Astrocyte of the cerebellum (primary cell): Measurements from ENCODE around the gene ELMO3.

Experiments
- DNase-seq: peaks from one replicate; pipeline ENCODE4 v3.0.0-alpha.2; 2011; ENCODE audit warnings: low read depth
- H3K4me3 ChIP-seq: 2 replicates; pipeline ENCODE4 v1.5.1; 2011; ENCODE audit warnings: mild to moderate bottlenecking, low read depth, low read length, moderate library complexity
- in situ Hi-C: cut with HindIII; loops from 2 replicates; pipeline ENCODE4 v1.10.0; 2017; ENCODE audit warnings: low sequenced_read_pairs
- TF ChIP-seq, protein P1 (sequence below): IDR thresholded peaks from 2 replicates; pipeline ENCODE4 v1.5.1; 2012; ENCODE audit warnings: low read length, low read depth, moderate library complexity, mild to moderate bottlenecking; ENCODE audit errors: missing control alignments

ELMO3 gene

GRCh38 chr16:67158637-67159600, 40.0 kb upstream of the ELMO3 start:
- no peak for DNase-seq
- TF ChIP-seq, protein P1, sequence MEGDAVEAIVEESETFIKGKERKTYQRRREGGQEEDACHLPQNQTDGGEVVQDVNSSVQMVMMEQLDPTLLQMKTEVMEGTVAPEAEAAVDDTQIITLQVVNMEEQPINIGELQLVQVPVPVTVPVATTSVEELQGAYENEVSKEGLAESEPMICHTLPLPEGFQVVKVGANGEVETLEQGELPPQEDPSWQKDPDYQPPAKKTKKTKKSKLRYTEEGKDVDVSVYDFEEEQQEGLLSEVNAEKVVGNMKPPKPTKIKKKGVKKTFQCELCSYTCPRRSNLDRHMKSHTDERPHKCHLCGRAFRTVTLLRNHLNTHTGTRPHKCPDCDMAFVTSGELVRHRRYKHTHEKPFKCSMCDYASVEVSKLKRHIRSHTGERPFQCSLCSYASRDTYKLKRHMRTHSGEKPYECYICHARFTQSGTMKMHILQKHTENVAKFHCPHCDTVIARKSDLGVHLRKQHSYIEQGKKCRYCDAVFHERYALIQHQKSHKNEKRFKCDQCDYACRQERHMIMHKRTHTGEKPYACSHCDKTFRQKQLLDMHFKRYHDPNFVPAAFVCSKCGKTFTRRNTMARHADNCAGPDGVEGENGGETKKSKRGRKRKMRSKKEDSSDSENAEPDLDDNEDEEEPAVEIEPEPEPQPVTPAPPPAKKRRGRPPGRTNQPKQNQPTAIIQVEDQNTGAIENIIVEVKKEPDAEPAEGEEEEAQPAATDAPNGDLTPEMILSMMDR = no peak

GRCh38 chr16:67161595-67162058, 37.3 kb upstream of the ELMO3 start:
- DNase-seq = no peak
- no peak overlapping the region for H3K4me3 ChIP-seq

More at GRCh38 chr16:67158637-67159600, 40.0 kb upstream of the ELMO3 start:
- in situ Hi-C loops = no loop called here
- H3K4me3 ChIP-seq = peak overlapping the region; percentile 82

GRCh38 chr16:67162506-67163163, 36.3 kb upstream of the ELMO3 start:
- TF ChIP-seq, protein P1 = no peak
- no peak for DNase-seq
- in situ Hi-C loops = no loop called here
- no peak overlapping the region for H3K4me3 ChIP-seq

More at GRCh38 chr16:67161595-67162058, 37.3 kb upstream of the ELMO3 start:
- in situ Hi-C loops = no loop called here
- TF ChIP-seq, protein P1 = no peak

DNA sequence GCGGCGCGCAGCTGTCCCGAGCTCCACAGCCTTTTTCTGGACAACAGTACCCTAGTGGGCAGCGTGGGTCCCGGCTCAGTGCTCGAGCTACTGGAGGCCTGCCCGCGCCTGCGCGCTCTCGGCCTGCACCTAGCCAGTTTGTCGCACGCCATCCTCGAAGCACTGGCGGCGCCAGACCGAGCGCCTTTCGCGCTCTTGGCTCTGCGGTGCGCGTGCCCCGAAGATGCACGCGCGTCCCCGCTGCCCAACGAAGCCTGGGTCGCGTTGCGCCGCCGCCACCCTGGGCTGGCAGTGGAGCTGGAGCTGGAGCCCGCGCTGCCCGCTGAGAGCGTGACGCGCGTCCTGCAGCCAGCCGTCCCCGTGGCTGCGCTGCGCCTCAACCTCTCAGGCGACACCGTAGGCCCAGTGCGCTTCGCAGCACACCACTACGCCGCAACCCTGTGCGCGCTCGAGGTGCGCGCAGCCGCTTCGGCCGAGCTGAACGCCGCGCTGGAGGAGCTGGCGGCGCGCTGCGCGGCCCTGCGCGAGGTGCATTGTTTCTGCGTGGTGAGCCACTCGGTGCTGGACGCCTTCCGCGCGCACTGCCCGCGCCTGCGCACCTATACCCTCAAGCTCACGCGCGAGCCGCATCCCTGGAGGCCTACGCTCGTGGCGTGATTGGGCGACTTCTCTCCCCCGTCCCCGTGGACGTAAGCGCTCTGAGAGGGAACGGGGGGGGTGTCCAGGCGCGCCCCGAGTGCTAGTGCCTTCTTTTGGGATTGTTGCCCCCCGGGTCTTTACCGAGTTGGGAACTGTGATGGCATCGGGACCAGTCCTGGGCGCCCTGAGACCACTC, 35.5 kb upstream of the ELMO3 start:
- TF ChIP-seq, protein P1 = no peak
- in situ Hi-C loops = no loop called here
- peak overlapping the region; percentile 18 for H3K4me3 ChIP-seq
- DNase-seq = no peak

- in situ Hi-C loops = no loop called here
- TF ChIP-seq, protein P1 = no peak
- DNase-seq = no peak
- peak overlapping the region; percentile 18 for H3K4me3 ChIP-seq
Observed at GRCh38 chr16:67163999-67164558, 34.9 kb upstream of the ELMO3 start.
